ENCODE measurements around the gene RALGDS.

RALGDS gene

DNA sequence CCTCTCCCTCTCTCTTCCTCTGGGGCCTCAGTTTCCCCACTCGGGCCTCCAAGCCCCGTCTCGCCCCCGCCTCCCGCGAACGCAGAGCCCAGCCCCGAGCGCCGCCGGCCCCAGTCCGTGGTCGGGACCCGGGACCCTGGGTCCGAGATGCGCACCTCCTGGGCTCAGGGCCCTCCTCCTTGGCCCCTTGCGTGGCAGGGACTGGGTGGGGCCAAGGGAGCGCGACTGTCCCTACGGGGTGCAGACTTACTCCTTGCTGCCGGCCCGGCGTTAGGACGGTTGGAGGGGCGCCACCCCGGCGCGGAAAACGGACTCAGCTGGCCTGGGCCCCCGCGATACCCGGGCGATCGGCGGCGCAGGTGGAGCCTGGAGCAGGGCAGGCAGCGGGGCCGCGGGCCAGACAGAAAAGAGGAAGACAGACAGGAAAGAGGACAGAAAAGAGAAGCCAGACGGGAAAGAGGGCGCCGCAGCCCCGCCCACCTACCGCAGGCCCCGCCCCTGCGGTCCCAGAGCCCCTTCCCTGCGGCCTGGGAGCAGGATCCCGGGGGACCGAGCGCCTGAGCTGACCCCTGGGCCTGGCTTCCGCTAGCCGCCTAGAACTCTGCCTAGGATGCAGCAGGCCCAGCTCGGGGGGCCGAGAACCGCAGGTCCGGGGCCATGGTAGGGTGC lies 42.6 kb upstream of the RALGDS start, which contains the start of gene GBGT1:
TSS of gene GBGT1 (minus strand) at position 411 of the 669 bp plus-strand sequence. CDS start 1,502 bp downstream, outside the sequence.
- no CpG with 5 or more reads among the region's 56 CpGs for WGBS (ENCODE audit: insufficient coverage, insufficient read length)
- Histone ChIP-seq H3K4me1 (ENCODE audit: control insufficient read depth, insufficient read depth, low read length) (peaks cover 6% of the 10 kb centered on the region; the same call in 1 of the 2 replicates), H3K36me3 (ENCODE audit: control insufficient read depth, insufficient read depth, low read length) (no peaks in the 10 kb centered on the region; the same call in 1 of the 2 replicates)

DNA sequence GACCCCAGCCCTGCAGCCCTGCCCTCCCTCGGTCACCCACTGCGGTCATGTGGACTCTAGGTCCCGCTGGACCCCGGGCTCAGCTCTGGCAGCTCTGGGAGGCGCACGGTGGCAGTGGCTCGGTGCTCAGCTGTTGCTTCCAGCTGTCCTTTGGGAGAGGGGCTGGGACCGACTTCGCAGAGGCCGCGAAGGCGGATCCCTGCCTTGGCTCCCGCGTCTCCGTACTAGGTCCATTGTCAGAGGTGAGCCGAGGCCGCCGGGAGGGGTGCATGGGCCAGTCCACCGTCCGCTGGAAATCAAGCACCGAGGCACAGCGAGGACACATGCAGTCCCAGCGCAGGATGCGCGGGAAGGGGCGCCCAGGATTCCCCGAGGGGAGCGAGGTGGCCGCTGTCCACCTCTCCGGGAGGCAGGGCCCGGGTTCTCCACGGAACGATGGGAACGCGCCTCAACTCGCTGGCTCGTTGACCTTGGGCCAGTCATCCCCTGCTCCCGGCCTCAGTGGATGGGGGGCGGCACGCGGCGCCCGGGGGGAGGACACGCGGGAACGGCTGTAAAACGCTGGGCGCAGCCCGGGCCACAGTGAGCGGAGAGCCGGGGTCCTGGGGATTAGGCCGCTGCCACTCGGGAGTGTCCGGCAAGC lies 41.9 kb upstream of the RALGDS start:
- peaks cover 6% of the 10 kb centered on the region; the same call in 1 of the 2 replicates for H3K4me1 ChIP-seq (ENCODE audit: control insufficient read depth, insufficient read depth, low read length)

More for the DNA sequence above, 42.6 kb upstream of the RALGDS start, which contains the start of gene GBGT1:
- Histone ChIP-seq H3K27ac (ENCODE audit: low read length) (no peak within 1 kb of the TSS), H3K27me3 (ENCODE audit: control insufficient read depth, insufficient read depth, low read length) (peaks cover 7% of the 10 kb centered on the region; the same call in 1 of the 2 replicates), H3K4me3 (ENCODE audit: low read length) (peak within 1 kb of the TSS; percentile 78), H3K9me3 (ENCODE audit: control insufficient read depth, insufficient read depth, low read length) (no peaks in the 10 kb centered on the region)
- DNase-seq (ENCODE audit: low read depth, low spot score) = no peak

GRCh38 chr9:133161547-133161950 lies 40.5 kb upstream of the RALGDS start:
- Histone ChIP-seq H3K36me3 (ENCODE audit: control insufficient read depth, insufficient read depth, low read length) (no peaks in the 10 kb centered on the region; the same call in 1 of the 2 replicates), H3K4me3 (ENCODE audit: low read length) (no peak overlapping the region), H3K4me1 (ENCODE audit: control insufficient read depth, insufficient read depth, low read length) (peaks cover 6% of the 10 kb centered on the region; the same call in 1 of the 2 replicates), H3K9me3 (ENCODE audit: control insufficient read depth, insufficient read depth, low read length) (no peaks in the 10 kb centered on the region), H3K27me3 (ENCODE audit: control insufficient read depth, insufficient read depth, low read length) (peaks cover 7% of the 10 kb centered on the region; the same call in 1 of the 2 replicates), H3K27ac (ENCODE audit: low read length) (no peak overlapping the region)
- no CpG with 5 or more reads among the region's 4 CpGs for WGBS (ENCODE audit: insufficient coverage, insufficient read length)
- no peak for DNase-seq (ENCODE audit: low read depth, low spot score)

More for the DNA sequence above, 41.9 kb upstream of the RALGDS start:
- DNase-seq (ENCODE audit: low read depth, low spot score) = no peak
- H3K27ac ChIP-seq (ENCODE audit: low read length) = no peak overlapping the region
- H3K4me3 ChIP-seq (ENCODE audit: low read length) = peak overlapping the region; percentile 78; the same call in 1 of the 2 replicates
- H3K9me3 ChIP-seq (ENCODE audit: control insufficient read depth, insufficient read depth, low read length) = no peaks in the 10 kb centered on the region
- H3K27me3 ChIP-seq (ENCODE audit: control insufficient read depth, insufficient read depth, low read length) = peaks cover 7% of the 10 kb centered on the region; the same call in 1 of the 2 replicates
- H3K36me3 ChIP-seq (ENCODE audit: control insufficient read depth, insufficient read depth, low read length) = no peaks in the 10 kb centered on the region; the same call in 1 of the 2 replicates
- WGBS (ENCODE audit: insufficient coverage, insufficient read length) = no CpG with 5 or more reads among the region's 54 CpGs

- Histone ChIP-seq H3K27ac (ENCODE audit: low read length) (no peak overlapping the region), H3K27me3 (ENCODE audit: control insufficient read depth, insufficient read depth, low read length) (peaks cover 7% of the 10 kb centered on the region; the same call in 1 of the 2 replicates), H3K9me3 (ENCODE audit: control insufficient read depth, insufficient read depth, low read length) (no peaks in the 10 kb centered on the region), H3K36me3 (ENCODE audit: control insufficient read depth, insufficient read depth, low read length) (no peaks in the 10 kb centered on the region; the same call in 1 of the 2 replicates), H3K4me3 (ENCODE audit: low read length) (no peak overlapping the region), H3K4me1 (ENCODE audit: control insufficient read depth, insufficient read depth, low read length) (peaks cover 6% of the 10 kb centered on the region; the same call in 1 of the 2 replicates)
- no CpG with 5 or more reads among the region's 9 CpGs for WGBS (ENCODE audit: insufficient coverage, insufficient read length)
- no peak for DNase-seq (ENCODE audit: low read depth, low spot score)
Observed at GRCh38 chr9:133160742-133161546, 39.9 kb upstream of the RALGDS start.

DNA sequence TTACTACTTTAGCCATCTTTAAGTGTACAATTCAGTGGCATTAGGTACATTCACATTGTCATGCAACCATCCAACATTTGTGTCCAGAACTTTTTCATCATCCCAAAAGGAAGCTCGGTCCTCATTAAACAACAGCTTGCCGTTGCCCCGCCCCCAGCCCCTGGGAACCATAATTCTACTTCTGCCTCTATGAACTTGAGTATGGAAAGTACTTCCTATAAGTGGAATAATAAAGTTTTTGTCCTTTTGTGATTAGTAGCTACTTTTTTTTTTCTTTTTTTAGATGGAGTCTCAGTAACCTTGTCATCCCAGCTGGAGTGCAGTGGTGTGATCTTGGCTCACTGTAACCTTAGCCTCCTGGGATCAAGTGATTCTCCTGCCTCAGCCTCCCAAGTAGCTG lies 37.7 kb upstream of the RALGDS start:
- Histone ChIP-seq H3K27me3 (ENCODE audit: control insufficient read depth, insufficient read depth, low read length) (peaks cover 7% of the 10 kb centered on the region; the same call in 1 of the 2 replicates), H3K27ac (ENCODE audit: low read length) (no peak overlapping the region), H3K36me3 (ENCODE audit: control insufficient read depth, insufficient read depth, low read length) (no peaks in the 10 kb centered on the region; the same call in 1 of the 2 replicates), H3K4me3 (ENCODE audit: low read length) (no peak overlapping the region), H3K4me1 (ENCODE audit: control insufficient read depth, insufficient read depth, low read length) (peaks cover 5% of the 10 kb centered on the region; the same call in 1 of the 2 replicates), H3K9me3 (ENCODE audit: control insufficient read depth, insufficient read depth, low read length) (no peaks in the 10 kb centered on the region)
- no CpG with 5 or more reads among the region's 3 CpGs for whole genome bisulfite sequencing (ENCODE audit: insufficient coverage, insufficient read length)
- DNase-seq (ENCODE audit: low read depth, low spot score) = no peak

DNA sequence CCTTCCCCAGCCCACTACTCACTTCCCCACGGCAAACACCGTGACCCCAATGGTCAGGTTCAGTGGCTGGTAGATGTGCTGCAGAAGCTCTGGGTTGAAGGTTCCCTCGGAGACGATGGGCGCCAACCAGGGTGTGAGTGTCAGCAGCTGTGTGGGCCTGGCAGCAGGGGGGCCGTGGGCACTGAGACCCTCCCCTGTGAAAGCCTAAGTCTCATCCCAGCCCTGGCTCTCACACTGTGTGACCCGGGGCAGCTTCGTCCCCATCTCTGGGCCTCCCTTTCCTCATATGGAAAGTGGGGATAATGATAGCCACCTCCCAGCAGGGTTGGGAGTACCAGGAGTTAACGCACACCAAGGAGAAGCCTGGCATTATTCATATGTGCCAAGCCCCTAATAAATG lies 34.1 kb upstream of the RALGDS start:
- no peaks in the 10 kb centered on the region for H3K36me3 ChIP-seq (ENCODE audit: control insufficient read depth, insufficient read depth, low read length)
- no peak overlapping the region for H3K27ac ChIP-seq (ENCODE audit: low read length)
- no peak for DNase-seq (ENCODE audit: low read depth, low spot score)
- no peak overlapping the region for H3K4me3 ChIP-seq (ENCODE audit: low read length)
- no peaks in the 10 kb centered on the region for H3K27me3 ChIP-seq (ENCODE audit: control insufficient read depth, insufficient read depth, low read length)
- H3K4me1 ChIP-seq (ENCODE audit: control insufficient read depth, insufficient read depth, low read length) = no peaks in the 10 kb centered on the region
- H3K9me3 ChIP-seq (ENCODE audit: control insufficient read depth, insufficient read depth, low read length) = no peaks in the 10 kb centered on the region
- no CpG with 5 or more reads among the region's 9 CpGs for WGBS (ENCODE audit: insufficient coverage, insufficient read length)

- Histone ChIP-seq H3K9me3 (ENCODE audit: control insufficient read depth, insufficient read depth, low read length) (no peaks in the 10 kb centered on the region), H3K36me3 (ENCODE audit: control insufficient read depth, insufficient read depth, low read length) (no peaks in the 10 kb centered on the region), H3K4me3 (ENCODE audit: low read length) (no peak overlapping the region), H3K27ac (ENCODE audit: low read length) (no peak overlapping the region), H3K4me1 (ENCODE audit: control insufficient read depth, insufficient read depth, low read length) (no peaks in the 10 kb centered on the region), H3K27me3 (ENCODE audit: control insufficient read depth, insufficient read depth, low read length) (no peaks in the 10 kb centered on the region)
- DNase-seq (ENCODE audit: low read depth, low spot score) = no peak
- whole genome bisulfite sequencing (ENCODE audit: insufficient coverage, insufficient read length) = no CpG with 5 or more reads among the region's 13 CpGs
Observed at GRCh38 chr9:133154097-133154989, 33.3 kb upstream of the RALGDS start.

- Histone ChIP-seq H3K4me3 (ENCODE audit: low read length) (no peak overlapping the region), H3K27me3 (ENCODE audit: control insufficient read depth, insufficient read depth, low read length) (no peaks in the 10 kb centered on the region), H3K27ac (ENCODE audit: low read length) (no peak overlapping the region), H3K4me1 (ENCODE audit: control insufficient read depth, insufficient read depth, low read length) (no peaks in the 10 kb centered on the region), H3K9me3 (ENCODE audit: control insufficient read depth, insufficient read depth, low read length) (no peaks in the 10 kb centered on the region), H3K36me3 (ENCODE audit: control insufficient read depth, insufficient read depth, low read length) (no peaks in the 10 kb centered on the region)
- DNase-seq (ENCODE audit: low read depth, low spot score) = no peak
- no CpG with 5 or more reads among the region's 36 CpGs for WGBS (ENCODE audit: insufficient coverage, insufficient read length)
Observed at GRCh38 chr9:133153227-133154096, 32.4 kb upstream of the RALGDS start.

Measured in iPS DF 6.9 (cell line).